HG02973 (cell line): ENCODE data around the gene SMIM1.
"Not testable (repeated sequence)": the region's sequence is repeated elsewhere in the genome, so short reads cannot be mapped to it uniquely, and the experiment has no call there.

Experiments used
- ATAC-seq: cut with Tn5 transposase; IDR thresholded peaks from one replicate; pipeline ENCODE4 v1.9.1; 2021; ENCODE audit warnings: moderate library complexity; ENCODE audit not compliant: unreplicated experiment

The SMIM1 gene

GRCh38 chr1:3772715-3773571, at the start of gene SMIM1:
Gene SMIM1 (plus strand): TSS chr1:3772749. CDS start chr1:3775374, 2,625 bp downstream.
- peak; percentile 9 for ATAC-seq

- ATAC-seq = no peak
Observed at GRCh38 chr1:3722846-3723245, 49.7 kb upstream of the SMIM1 start.

- not testable (repeated sequence) for ATAC-seq
Observed at GRCh38 chr1:3724416-3725030, 48.0 kb upstream of the SMIM1 start.

GRCh38 chr1:3725366-3725765, 47.2 kb upstream of the SMIM1 start:
- no peak for ATAC-seq

- ATAC-seq = no peak
Observed at GRCh38 chr1:3727042-3727824, 45.3 kb upstream of the SMIM1 start.

- ATAC-seq = no peak
Observed at GRCh38 chr1:3727825-3728776, 44.4 kb upstream of the SMIM1 start.

GRCh38 chr1:3729594-3730542, 42.7 kb upstream of the SMIM1 start:
- no peak for ATAC-seq

- no peak for ATAC-seq
Observed at GRCh38 chr1:3730543-3731247, 41.9 kb upstream of the SMIM1 start.

GRCh38 chr1:3731583-3732433, 40.7 kb upstream of the SMIM1 start:
- no peak for ATAC-seq

- ATAC-seq = no peak
Observed at GRCh38 chr1:3732434-3733093, 40.0 kb upstream of the SMIM1 start.

GRCh38 chr1:3733094-3733882, 39.3 kb upstream of the SMIM1 start:
- no peak for ATAC-seq

- ATAC-seq = no peak
Observed at GRCh38 chr1:3733883-3734589, 38.5 kb upstream of the SMIM1 start.

GRCh38 chr1:3734602-3735001, 37.9 kb upstream of the SMIM1 start:
- ATAC-seq = no peak

GRCh38 chr1:3735027-3735681, 37.4 kb upstream of the SMIM1 start:
- ATAC-seq = no peak

GRCh38 chr1:3735688-3736087, 36.9 kb upstream of the SMIM1 start:
- no peak for ATAC-seq
